Skin of body (tissue), 2 donors: Measurements from ENCODE around the gene ERC2. TPM values are rescaled to one million over a fixed set of nuclear protein-coding genes. Genes with fewer than 3 reads are reported as not detected.
"Not testable (repeated sequence)": the region's sequence is repeated elsewhere in the genome, so short reads cannot be mapped to it uniquely, and the experiment has no call there.

Source experiments
- DNase-seq: peaks from one replicate; lab custom pipeline; 2025; lab: John Stamatoyannopoulos, UW
- total RNA-seq: library from RNA; depleted of rRNA; stranded (reverse); fragments of >200 nt; gene quantifications from one replicate; pipeline ENCODE4 v1.2.3, GENCODE V29; 2014

Gene ERC2
- total RNA-seq, 1 donor from 2014 or later: 2.5 TPM

DNA sequence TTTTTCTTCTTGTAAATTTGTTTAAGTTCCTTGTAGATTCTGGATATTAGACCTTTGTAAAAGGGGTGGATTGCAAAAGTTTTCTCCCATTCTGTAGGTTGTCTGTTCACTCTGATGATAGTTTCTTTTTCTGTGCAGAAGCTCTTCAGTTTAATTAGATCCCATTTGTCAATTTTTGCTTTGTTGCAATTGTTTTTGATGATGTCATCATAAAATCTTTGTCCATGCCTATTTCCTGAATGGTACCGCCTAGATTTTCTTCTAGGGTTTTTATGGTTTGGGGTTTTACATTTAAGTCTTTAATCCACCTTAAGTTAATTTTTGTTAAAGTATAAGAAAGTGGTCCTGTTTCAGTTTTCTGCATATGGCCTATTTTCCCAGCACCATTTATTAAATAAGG is 401.9 kb downstream of the ERC2 start:
- DNase-seq: not testable (repeated sequence)

DNA sequence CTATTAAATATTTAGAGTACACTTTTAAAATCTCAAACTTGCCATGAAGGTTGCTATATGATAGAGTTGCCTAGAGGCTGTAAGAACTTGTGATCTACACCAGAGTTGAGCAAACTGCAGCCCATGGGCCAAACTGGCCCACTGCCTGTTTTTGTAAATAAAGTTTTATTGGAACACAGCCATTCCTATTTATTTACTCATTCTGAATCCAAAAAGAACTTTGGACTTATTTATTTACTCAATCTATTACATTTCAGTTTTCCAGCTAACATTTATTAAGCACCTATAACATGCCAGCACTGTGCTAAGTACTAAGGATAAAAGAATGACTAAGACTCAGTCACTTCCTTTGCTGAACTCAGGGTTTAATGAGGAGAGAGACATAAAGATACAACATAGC is 403.6 kb downstream of the ERC2 start:
- no peak for DNase-seq

GRCh38 chr3:56061279-56061626 is 407.0 kb downstream of the ERC2 start:
- no peak for DNase-seq

DNA sequence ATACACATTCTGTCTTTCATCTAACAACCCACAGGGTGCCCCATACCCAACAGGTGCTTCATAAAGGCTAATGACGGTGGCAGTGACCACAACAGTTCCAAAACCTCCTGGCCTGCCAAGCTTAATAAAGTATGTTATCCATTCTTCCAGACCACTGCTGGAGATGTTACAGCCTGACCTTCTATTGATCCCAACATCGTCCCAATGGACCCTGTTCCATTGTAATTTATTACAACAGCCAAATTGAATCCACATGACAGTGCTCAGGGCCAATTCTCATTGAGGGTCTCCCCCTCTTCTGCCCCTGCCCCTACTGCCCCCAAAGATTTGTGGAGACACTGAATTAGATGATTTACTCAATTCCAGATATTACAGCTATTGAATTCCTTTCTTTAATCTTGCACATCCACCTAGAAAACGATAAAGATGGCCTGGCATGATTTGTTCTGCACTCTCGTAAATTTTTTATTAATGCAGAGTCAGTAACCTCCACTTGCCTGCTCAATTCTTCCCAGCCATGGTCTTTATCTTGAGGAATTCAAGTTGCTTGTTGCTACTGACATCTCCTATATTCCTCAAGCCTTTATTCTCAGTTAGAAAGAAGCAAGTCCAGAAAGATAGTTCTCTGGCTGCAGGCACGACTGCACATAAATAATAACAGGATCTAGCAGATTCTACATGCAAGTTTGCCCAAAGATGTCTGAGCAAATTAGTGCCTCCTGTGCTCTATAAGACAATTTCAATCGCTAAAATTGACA is 407.6 kb downstream of the ERC2 start:
- DNase-seq: no peak

DNA sequence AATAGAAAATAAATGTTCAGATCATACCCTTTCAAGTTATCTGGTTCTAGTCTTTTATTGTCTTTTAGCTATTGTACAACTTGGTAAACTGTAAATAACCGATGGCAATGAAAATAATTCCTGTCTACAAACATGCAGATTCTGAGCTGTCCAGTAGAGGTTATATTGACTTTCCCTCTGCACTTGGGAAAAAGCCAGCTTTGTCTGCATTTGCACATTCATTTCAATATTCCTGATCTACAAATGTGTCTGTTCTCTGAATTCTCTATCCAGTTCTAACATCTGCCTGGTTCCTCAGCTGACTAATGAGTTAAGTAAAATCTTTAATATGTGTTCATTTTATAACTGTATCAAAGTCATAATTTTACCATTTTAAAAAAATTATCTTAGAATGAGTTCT is 408.5 kb downstream of the ERC2 start:
- peak; percentile 4 for DNase-seq

- DNase-seq: no peak
These were observed 412.3 kb downstream of the ERC2 start for GRCh38 chr3:56055951-56056350.

- no peak for DNase-seq
These were observed 412.7 kb downstream of the ERC2 start for GRCh38 chr3:56055546-56055945.

DNA sequence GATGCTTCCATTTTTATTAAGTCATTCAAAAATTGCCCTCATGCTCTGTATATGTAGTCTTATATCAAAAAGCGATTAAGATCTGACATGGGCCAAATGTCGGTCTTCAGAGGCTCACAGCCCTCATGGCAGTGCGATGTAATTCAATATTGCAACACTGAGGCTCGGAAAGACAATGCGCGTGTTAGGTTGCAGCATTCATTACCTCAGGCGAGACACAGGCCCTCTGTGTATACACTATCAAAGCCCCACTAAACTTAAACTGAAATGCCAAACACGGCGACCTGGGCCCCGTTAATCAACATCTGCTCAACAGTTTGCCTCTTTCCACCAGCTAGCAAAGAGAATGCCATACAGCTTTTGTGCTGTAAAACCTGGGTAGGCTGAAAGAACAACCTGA is 413.4 kb downstream of the ERC2 start:
- peak; percentile 4 for DNase-seq

- DNase-seq: no peak
These were observed 414.5 kb downstream of the ERC2 start for GRCh38 chr3:56053727-56054126.

GRCh38 chr3:56052188-56052587 is 416.1 kb downstream of the ERC2 start:
- no peak for DNase-seq

GRCh38 chr3:56051052-56051451 is 417.2 kb downstream of the ERC2 start:
- DNase-seq: no peak

DNA sequence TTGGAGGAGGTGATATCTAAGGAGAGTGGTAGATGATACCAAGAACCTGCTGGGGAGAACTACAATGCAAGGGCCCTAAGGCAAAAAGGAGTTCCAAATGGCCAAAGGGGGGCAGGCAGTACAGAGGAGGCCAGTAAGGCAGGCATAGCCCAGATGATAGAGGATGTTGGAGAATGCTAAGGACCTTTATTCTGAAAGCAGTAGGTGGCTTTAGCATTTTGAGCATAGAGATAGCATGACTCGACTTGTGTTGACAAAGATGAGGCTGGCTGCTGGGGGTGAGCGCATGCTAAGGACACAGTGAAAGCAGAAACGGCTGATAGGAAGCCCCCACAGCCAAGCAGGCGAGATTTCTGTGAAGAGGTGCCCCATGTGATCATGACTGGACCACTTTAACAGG is 419.3 kb downstream of the ERC2 start:
- no peak for DNase-seq

DNA sequence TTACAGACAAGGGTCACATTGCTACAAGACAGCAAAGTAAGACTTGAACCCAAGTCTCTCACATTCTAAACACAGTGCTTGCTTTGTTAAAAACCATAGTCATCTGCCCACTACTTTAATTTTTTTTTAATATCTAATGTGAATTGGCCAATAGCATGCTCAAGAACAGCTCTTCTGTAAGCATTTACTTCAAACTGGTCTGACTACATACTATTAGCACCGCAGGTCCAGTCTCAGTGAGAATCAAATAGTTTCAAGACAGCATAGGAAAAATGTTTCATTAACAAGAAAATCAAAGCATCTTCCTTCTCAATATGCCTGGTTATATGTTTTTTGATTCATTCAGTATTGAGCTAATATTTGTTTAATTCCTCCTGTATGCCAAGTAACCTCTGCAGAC is 419.9 kb downstream of the ERC2 start:
- DNase-seq: no peak

- peak; percentile 49 for DNase-seq
These were observed 425.8 kb downstream of the ERC2 start for GRCh38 chr3:56042326-56042951.

- DNase-seq: no peak
These were observed 442.9 kb downstream of the ERC2 start for GRCh38 chr3:56025326-56025725.

GRCh38 chr3:56023546-56023945 is 444.7 kb downstream of the ERC2 start:
- DNase-seq: no peak

DNA sequence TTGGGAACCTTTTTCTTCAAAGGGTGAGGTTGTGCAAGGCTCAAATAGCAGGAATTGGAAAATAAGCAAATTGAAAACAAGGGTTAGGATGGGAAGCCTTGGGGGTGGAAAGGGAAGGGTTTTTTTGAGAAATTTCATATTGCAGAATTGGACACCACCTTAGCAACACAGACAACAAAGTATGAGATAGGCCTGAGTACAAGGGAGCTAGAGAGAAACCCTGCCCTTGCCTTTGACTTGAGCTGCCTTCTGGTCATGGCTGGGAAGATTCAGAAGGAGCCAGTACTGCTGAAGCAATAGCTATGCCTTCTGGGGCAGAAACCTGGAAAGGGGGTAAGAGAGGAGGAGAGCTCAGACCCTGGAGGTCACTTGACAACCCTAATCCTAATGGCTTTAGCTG is 445.6 kb downstream of the ERC2 start:
- no peak for DNase-seq

GRCh38 chr3:56019490-56020146 is 448.6 kb downstream of the ERC2 start:
- DNase-seq: no peak

GRCh38 chr3:56015374-56015773 is 452.9 kb downstream of the ERC2 start:
- not testable (repeated sequence) for DNase-seq

GRCh38 chr3:56012721-56013120 is 455.5 kb downstream of the ERC2 start:
- DNase-seq: peak; percentile 24

DNA sequence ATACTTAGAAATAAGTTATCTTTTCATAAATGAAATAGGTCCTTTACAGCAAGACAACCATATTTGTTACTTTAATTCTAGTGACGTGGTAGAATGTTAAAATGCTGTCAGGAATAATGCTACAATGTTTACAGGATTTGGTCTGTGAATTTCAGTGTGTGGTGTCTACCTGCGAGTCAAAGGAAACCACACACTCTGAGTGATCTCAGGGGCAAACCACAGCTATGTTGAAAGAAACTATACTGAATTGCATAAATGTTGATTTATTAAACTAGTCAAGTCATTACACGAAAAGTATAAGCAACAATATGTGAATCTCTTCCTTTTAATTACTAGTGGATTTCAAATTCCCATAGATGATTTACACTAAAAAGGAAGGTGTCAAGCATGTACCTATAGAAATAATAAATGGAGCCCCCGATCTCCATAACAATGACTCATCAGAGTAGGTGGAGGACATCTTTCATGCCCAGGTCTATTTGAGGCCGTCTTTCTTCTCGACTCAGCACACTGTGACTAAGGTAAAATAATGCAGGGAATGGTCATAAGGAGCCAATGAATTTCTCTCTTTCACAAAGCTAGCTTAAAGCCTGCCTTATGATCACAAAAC is 463.0 kb downstream of the ERC2 start:
- DNase-seq: no peak

DNA sequence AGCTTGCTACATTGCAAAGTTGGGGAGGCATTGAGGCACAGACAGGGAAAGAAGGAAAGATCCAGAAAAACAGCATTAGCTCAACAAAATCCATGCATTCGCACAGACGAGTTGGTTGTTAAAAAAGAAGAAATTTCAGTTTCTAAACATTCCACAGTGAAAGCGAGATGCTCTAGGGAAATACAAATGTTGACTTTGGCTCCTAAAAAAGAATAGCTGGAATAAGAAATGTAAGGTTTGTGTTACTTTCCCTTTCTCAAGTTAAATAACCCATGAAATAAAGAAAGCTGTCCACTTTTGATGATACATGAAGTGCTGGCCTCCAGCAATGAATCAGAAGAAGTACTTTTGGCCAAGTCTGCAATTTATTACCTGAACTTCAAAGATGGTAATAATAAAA is 465.1 kb downstream of the ERC2 start:
- no peak for DNase-seq
